ENCODE results near the gene CENPX.

Gene CENPX

DNA sequence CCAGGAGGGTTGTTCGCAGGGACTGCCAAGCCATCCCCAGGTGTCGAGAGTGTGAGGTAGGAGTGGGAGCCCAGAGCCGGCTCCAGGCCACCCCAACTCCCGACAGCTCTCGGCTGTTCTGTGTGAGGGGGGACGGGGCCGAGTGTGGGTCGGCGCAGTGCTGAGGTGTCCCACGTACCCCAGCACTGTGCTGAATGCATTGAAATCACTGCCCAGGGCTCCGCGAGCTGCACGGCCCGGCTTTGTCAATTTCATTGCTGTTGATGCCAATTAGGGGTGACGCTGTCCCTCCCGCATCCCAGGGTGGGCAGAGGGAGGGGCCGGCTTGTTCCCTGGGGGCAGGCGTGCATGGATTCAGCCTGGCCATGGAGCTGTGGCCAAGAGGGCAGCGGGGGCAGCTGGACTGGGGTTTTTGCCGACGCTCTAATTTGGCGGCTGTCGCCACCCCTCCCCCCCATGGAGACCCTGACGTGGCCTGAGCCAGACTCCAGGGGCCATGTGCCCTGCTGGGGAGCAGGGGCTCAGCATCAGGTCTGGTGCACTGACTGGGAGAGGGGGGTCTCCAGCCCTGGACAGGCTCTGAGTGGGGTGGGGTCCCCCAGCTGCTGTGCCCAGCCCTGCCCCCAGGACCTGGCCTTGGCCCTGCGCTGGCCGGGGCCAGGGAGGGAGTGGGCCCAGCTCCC lies 14.3 kb downstream of the CENPX start:
- H3K27ac ChIP-seq, result no peak overlapping the region
- TF ChIP-seq, protein P1, sequence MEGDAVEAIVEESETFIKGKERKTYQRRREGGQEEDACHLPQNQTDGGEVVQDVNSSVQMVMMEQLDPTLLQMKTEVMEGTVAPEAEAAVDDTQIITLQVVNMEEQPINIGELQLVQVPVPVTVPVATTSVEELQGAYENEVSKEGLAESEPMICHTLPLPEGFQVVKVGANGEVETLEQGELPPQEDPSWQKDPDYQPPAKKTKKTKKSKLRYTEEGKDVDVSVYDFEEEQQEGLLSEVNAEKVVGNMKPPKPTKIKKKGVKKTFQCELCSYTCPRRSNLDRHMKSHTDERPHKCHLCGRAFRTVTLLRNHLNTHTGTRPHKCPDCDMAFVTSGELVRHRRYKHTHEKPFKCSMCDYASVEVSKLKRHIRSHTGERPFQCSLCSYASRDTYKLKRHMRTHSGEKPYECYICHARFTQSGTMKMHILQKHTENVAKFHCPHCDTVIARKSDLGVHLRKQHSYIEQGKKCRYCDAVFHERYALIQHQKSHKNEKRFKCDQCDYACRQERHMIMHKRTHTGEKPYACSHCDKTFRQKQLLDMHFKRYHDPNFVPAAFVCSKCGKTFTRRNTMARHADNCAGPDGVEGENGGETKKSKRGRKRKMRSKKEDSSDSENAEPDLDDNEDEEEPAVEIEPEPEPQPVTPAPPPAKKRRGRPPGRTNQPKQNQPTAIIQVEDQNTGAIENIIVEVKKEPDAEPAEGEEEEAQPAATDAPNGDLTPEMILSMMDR (IDR thresholded peaks at IDR 0.05), result no peak
- no peak overlapping the region for H3K4me3 ChIP-seq
- DNase-seq (ENCODE audit: low spot score), result no peak

DNA sequence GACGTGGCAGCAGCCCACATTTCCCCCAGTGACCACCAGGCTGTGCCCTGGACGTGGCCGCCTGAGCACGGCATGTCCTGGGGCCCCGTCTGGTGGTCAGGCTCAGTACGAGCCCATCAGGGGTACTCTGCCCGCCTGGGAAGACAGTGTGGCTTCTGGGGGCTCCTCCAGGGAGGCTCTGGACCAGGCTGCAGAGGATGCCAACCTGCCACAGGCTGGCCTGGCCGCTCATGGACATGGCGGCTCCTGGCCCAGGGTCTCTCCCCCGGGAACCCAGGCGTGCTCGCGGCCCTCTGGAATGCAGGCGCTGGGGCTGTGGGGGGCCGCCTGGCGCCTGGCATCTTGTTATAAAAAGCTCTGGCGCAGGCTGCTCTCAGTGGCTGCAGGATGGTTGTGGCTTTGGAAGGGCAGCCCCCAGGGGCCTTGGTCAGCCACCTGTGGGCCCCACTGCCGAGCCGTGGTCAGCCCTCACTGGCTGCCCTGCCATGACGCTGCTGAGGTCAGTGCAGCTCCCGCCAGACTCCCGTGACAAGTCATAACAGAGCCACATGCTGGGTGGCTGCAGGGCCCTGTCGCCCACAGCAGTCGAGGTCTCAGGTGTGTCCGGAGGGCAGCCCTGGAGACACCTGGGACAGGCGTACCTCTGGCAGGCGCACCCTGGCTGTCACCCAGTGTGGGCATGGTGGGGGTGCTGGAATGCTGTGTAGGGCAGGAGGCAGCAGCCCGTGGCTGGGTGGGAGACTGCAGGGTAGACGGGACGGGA lies 15.0 kb downstream of the CENPX start:
- Histone ChIP-seq H3K4me3 (no peak overlapping the region), H3K27ac (peak overlapping the region in 1 of 2 donors; percentile 25)
- TF ChIP-seq, protein P1 (IDR thresholded peaks at IDR 0.05), result no peak
- DNase-seq (ENCODE audit: low spot score), result no peak

DNA sequence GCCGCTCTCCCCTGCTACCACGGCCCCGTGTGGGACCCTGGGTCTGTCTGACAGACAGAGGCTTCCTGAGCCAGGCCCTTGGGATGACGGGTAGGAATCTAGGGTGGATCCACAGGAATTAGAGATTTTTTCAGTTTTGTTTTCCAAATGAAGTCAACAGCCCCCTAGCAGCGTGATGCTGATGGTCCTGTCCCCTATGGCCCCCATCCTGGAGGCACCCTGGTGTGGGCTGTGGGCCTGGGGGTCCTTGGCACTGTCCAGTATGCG lies 15.5 kb downstream of the CENPX start:
- no peak overlapping the region for H3K27ac ChIP-seq
- DNase-seq (ENCODE audit: low spot score), result no peak
- TF ChIP-seq, protein P1 (IDR thresholded peaks at IDR 0.05), result no peak
- H3K4me3 ChIP-seq, result no peak overlapping the region

DNA sequence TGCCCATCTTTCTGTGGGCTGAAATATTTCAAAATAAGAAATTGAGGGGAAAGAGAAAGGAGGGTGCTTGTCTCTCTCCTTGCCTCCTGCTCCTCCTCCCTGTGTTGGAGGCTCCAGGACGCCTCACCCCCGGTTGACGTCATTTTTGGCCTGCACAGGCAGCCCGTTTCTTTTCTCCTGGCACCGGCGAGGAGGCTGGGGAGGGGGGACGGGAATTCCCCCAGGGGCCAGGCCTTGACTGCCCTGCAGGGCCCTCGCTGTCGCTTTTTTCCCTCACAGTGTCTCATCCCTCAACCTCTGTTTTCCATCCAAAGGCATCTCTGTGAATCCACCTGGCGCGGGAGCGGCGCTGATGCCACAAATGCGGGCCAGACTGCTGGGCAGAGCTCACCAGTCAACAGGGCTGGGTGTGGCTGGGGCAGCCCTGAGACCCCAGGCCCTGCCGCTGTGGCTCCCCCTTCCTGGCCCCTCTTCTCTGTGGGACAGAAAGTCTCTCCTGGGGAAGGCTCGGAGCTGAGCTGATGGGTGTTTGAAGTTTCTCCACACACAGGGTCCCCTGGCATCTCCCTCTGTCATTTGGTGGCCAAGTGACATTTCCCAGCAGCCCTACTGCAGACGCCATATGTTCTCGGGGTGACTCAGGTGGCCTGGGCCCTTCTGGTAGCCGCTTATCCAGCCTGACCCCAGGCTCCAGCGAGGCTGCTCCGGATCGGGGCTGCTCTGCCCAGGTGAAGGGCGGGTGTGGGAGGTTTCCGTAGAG lies 16.0 kb downstream of the CENPX start:
- H3K4me3 ChIP-seq, result no peak overlapping the region
- DNase-seq (ENCODE audit: low spot score), result no peak
- H3K27ac ChIP-seq, result peak overlapping the region in 1 of 2 donors; percentile 31
- TF ChIP-seq, protein P1 (IDR thresholded peaks at IDR 0.05), result no peak

DNA sequence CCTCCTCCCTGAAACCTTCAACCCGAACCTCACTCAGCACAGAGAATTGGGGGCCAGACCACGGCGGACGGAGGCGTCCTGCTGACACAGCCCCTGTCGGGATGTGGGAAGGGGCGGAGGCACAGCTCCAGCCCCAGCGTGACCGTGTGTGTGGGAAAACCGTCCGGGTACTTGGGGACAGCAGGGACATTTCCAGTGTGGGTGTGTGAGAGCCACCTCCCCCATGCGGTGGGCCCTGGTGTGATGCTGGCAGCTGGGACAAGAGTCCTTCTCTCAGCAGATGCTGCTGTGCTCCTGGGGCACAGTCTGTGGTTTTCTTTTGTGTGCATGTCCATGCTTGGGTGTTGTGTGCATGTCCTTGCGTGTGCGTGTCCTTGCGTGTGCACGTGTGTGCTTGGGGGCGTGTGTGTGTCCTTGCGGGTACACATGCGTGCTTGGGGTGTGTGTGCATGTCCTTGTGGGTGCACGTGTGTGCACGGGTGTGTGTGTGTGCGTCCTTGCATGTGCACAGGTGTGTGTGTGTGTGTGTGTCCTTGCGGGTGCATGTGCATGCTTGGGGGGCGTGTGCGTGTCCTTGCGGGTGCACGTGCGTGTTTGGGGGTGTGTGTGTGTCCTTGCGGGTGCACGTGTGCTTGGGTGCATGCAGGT lies 16.9 kb downstream of the CENPX start:
- DNase-seq (ENCODE audit: low spot score), result no peak
- Histone ChIP-seq H3K27ac (no peak overlapping the region), H3K4me3 (no peak overlapping the region)
- TF ChIP-seq, protein P1 (IDR thresholded peaks at IDR 0.05), result no peak

DNA sequence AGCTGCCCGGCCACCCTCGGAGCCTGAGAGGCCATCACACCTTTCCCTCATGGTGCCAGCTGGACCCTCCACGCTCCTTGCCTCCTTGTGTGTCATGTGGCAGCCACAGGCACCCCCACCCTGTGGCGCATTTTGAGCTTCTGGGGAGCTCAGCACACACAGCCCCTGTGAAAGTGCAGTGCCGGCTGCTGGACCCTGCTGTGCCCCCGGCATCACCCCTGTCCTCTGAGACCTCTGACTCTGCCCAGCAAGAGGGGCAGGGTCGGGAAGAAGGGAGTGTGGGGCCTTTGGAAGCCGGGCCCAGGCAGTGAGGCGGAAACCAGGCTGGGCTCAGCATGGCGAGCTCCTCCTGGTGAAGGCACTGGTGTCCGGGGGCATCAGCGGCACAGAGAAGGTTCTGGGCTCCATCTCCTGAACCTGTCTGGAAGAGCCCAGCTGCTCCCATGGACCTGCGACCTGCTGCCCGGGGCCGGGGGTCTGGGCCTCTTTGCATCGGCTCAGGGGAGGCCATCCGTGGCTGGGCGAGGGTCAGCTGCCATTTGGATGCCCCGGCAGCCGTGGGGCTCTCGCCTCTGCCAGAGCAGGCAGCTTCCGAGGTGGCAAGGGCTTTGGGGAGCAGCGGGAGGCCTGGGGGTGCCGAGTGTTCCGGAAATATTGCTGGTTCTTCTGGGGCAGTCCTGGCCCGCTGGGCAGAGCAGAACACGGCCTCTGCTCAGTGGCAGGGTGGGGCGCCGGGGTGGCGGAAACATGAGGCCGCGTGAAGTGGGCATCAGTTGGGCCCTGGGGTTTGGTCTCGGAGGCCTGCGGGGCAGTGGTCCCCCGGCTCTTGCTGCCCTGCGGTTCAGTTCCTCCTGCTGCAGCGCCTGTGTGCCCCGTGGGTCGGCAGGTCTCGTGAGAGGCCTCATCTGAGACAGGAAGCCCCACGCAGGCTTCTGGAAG lies 17.9 kb downstream of the CENPX start:
- no peak for DNase-seq (ENCODE audit: low spot score)
- Histone ChIP-seq H3K4me3 (no peak overlapping the region), H3K27ac (peak overlapping the region in 1 of 2 donors; percentile 71)
- TF ChIP-seq, protein P1 (IDR thresholded peaks at IDR 0.05), result no peak

All from coronary artery (tissue), 2 donors.